Fibroblast of pulmonary artery (primary cell): ENCODE data around the gene PGA5.
"Not testable (repeated sequence)": the region's sequence is repeated elsewhere in the genome, so short reads cannot be mapped to it uniquely, and the experiment has no call there.

ENCODE experiments used
- DNase-seq: peaks from one replicate; pipeline ENCODE4 v3.0.0-alpha.2; 2010; ENCODE audit warnings: low read depth
- H3K4me3 ChIP-seq: replicated peaks from 2 replicates; pipeline ENCODE4 v1.5.1; 2011; ENCODE audit warnings: low read depth, mild to moderate bottlenecking, control low read depth, low read length, moderate library complexity
- TF ChIP-seq, protein P1 (sequence below): IDR thresholded peaks from 2 replicates; pipeline ENCODE4 v1.5.1; 2011; ENCODE audit warnings: mild to moderate bottlenecking, control low read depth, low read length, inconsistent platforms; ENCODE audit errors: missing control alignments

PGA5 gene

DNA sequence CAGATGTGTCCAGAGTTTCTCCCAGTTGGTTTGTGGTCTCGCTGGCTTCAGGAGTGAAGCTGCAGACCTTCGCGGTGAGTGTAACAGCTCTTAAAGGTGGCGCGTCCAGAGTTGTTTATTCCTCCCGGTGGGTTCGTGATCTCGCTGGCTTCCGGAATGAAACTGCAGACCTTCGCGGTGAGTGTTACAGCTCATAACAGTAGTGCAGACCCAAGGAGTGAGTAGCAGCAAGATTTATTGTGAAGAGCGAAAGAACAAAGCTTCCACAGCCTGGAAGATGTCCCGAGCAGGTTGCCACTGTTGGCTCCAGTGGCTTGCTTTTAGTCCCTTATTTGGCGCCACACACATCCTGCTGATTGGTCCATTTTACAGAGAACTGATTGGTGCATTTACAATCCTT, 39.5 kb upstream of the PGA5 start:
- no peak for DNase-seq
- TF ChIP-seq, protein P1, sequence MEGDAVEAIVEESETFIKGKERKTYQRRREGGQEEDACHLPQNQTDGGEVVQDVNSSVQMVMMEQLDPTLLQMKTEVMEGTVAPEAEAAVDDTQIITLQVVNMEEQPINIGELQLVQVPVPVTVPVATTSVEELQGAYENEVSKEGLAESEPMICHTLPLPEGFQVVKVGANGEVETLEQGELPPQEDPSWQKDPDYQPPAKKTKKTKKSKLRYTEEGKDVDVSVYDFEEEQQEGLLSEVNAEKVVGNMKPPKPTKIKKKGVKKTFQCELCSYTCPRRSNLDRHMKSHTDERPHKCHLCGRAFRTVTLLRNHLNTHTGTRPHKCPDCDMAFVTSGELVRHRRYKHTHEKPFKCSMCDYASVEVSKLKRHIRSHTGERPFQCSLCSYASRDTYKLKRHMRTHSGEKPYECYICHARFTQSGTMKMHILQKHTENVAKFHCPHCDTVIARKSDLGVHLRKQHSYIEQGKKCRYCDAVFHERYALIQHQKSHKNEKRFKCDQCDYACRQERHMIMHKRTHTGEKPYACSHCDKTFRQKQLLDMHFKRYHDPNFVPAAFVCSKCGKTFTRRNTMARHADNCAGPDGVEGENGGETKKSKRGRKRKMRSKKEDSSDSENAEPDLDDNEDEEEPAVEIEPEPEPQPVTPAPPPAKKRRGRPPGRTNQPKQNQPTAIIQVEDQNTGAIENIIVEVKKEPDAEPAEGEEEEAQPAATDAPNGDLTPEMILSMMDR, result no peak
- no peak overlapping the region for H3K4me3 ChIP-seq

DNA sequence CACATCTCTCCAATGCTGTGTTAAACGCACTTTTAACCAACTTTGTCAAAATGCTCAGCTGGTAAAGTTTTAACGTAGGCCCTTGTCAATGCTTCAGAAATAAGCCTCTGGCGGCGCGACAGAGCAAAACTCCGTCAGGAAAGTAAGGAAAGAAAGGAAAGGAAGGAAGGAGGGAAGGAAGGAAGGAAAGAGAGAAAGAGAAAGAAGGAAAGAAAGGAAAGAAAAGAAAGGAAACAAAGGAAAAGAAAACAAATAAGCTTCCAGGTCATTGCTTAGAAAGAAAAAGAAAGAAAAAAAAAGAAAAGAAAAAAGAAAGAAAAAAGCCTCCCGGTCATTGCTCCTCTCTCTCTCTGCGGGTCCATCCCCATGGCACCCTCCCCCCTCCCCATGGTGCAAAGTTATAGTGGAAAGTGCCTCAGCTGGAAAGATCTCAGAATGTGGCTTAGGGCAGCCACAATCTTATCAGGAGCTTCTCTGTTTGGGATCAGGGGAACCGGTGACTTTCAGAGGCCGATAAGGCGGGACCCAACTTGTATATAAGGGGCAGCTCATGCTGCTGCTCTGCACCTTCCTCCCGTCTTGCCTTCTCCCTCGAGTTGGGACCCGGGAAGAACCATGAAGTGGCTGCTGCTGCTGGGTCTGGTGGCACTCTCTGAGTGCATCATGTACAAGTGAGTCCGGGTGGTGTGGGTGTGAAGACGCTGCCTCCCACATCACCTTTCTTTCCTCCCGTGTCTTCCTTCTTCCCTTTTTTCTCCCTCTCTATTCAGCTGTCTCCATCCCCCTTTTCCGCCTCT, 37.8 kb upstream of the PGA5 start, which contains the start of gene PGA3:
TSS of gene PGA3 (plus strand) at position 566 of the 797 bp plus-strand sequence. CDS start at position 616, 50 bp downstream.
- not testable (repeated sequence) for DNase-seq, H3K4me3 ChIP-seq

DNA sequence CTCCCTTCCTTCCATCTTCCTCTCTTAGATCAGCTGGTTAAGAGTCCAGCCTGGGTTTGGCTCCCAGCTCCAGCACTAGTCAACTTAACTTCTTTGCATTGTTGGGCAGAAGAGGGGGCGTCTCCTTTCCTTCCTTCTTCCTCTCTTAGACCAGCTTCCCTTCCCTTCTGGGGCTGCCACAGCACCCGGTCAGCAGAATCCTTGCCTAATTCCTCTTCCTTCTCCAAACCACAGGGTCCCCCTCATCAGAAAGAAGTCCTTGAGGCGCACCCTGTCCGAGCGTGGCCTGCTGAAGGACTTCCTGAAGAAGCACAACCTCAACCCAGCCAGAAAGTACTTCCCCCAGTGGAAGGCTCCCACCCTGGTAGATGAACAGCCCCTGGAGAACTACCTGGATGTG, 37.1 kb upstream of the PGA5 start:
- DNase-seq, H3K4me3 ChIP-seq: not testable (repeated sequence)

DNA sequence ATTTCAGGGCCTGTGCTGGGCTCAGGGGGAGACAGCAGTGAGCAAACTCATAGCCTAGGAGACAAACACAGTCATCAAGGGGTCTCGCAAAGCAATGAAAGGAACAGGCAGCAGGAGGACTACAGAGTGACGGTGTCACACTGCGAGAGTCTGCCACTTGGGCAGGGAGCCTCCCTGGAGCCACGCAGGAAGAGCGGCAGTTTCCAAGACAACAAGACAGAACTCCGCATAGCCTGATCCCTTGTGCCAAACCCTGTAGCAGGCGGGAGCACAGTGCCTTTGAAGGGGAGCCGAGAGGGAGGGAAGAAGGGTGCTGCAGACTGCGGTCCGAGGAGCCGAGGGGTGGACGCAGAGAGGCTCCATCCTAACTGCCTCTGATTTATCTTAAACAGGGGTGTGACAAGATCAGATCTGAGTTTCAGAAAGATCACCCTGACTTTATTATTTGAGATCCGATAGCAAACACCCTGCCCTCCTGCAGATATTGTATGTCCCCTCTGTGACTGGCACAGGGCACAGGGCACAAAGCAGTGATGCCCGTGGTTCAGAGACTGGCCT, 36.4 kb upstream of the PGA5 start:
- not testable (repeated sequence) for DNase-seq, H3K4me3 ChIP-seq

DNA sequence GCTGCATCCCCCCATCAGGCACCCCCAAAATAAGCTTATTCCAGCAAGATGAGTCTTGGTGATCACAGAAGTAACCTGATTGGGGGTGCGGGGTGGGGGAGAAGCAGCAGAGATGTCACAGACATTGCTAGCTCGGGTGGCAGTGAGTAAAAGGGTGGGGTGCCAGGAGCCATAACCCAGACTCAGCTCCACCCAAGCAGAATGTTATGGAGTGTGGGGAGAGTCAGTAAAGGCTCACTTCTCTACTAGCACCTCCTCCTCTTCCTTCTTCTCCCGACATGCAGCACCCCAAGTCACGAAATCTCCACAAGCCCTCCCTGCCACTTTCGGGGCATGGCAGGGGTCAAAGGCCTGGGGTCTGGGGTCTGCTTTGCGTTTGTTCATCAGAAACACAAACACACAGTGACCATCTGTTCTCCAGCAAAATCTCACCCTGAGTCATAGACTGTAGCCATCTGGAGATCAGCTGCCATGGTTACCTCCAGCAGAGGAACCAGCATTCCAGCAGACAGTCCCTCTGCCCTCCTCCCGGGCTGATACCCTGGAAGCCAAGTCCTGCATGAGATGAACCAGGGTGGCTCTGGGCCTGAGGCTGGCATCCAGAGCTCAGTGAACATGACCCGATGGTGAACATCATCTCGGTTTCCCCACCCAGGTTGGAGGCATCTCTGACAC, 33.2 kb upstream of the PGA5 start:
- H3K4me3 ChIP-seq, DNase-seq: not testable (repeated sequence)

DNA sequence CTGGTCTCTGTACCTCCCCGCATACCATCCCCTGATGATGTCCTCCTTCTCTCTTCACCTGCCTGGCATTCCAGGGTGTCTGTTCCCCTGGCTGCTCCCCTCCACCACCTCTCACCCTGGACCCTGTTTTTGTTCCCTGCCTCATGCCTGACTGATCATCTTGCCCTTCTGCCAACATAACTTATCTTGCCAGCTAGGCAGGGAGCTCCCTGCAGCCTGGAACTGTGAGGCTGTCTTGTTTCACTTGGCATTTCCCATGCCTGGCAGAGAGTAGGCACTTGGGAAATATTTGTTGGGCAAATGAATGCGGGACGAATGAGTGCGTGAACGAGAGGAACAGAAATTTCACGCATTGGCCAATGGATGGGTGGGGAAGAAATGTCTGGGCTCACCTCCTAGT, 30.3 kb upstream of the PGA5 start:
- H3K4me3 ChIP-seq, DNase-seq: not testable (repeated sequence)

DNA sequence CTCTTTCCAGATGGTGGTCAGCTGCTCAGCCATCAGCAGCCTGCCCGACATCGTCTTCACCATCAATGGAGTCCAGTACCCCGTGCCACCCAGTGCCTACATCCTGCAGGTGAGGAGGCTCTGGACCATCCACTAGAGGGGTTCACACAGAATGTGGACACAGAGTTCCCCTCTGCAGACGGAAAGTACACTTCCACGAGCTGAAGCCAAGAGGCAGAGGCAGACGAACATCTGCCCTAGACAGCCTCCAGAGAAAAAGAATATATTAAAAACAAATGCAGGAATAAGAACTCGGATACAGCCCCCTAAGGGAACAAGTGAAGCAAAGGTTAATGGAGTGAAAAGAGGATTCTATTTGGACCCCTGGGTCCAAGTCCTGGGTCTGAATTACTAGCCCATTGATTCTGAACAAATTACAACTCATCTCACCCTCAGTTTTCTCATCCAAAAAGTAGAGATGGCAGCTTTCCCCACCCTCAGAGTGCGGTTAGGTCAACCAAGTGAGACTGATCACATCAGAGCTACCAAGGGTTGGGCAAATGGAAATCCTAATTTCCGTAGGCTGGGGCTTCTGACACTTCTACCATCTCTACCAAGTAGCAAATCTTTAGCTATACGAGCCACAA, 29.5 kb upstream of the PGA5 start:
- not testable (repeated sequence) for H3K4me3 ChIP-seq, DNase-seq

DNA sequence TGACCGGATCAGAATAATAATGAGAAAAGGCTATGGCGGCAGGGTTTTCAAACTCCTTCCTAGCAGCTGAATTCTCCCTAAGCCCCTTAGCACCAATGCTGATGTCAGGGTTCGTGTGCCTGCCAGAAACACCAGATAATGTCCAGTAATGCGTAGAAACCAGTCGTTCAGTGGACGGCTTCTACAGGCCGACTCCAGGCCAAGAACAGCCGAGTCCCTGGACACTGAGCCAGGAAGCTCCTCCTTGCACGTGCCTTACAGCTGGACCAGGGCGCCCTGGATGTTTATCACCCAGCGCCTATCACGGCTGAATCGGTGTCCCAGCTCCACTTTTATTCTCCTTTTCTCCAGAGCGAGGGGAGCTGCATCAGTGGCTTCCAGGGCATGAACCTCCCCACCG, 28.8 kb upstream of the PGA5 start:
- not testable (repeated sequence) for H3K4me3 ChIP-seq, DNase-seq

DNA sequence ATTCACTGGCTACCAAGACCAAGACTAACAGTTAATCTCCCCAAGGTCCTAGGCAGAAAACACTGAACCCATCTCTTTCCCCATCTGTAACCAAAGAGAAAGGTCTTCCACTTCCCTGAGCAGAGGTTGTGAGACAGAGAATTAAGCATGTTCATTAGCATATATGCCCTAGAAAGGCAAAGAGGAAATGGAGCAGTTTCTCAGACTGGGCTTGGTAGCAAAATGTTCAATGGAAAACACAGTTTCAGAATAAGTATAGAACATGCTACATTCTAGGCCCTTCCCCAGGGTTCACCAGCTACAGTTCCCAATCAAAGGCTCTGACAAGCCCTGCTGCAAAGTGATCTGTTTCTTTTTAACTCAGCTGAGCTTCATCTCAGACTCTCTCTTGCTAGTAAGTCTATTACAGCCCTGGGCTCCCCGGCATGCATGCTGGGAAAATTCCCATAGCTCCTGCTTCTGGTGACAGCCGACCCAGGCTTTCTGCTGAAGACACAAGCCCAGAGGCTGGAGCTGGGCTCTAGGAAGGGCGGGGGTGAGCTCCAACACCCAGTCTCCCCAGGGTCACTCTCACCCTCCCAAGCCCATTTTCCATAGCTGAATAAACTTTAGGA, 27.2 kb upstream of the PGA5 start:
- not testable (repeated sequence) for DNase-seq, H3K4me3 ChIP-seq

DNA sequence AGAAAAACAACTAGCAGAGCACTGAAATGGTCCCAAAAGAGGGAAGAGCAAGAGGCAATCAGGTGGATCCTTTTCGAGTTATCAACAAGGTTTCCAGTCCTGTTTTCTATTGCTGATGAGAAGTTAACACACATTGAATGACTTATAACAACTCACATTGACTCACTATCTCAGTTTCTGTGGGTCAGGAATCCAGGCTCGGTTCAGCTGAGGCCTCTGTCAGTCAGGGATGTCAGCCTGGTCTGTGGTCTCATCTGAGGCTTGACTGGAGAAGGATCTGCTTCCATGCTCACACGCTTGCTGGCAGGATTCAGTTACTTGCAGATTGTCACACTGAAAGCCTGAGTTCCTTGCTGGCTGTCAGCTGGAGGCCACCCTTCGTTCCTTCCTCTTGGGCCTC, 22.7 kb upstream of the PGA5 start:
- H3K4me3 ChIP-seq, DNase-seq: not testable (repeated sequence)

DNA sequence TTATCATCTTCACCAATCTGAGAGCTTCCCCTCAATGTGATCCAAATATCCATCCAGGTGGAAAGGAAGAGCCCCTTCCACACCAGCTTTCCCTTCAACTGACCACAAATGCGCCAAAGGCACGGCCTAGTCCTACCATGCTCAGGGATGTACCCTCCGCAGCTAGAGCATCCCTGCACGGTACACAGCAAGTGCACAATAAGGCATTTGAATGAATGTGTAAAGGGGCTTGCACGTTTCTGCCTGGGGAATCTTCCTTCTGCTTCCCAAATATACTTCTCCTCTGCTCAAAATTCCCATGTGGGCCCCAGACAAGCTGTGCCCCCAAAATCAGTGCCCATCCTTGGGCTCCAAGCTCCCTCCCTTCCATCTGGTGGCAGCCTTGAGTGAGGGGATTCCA, 22.0 kb upstream of the PGA5 start:
- not testable (repeated sequence) for H3K4me3 ChIP-seq, DNase-seq

DNA sequence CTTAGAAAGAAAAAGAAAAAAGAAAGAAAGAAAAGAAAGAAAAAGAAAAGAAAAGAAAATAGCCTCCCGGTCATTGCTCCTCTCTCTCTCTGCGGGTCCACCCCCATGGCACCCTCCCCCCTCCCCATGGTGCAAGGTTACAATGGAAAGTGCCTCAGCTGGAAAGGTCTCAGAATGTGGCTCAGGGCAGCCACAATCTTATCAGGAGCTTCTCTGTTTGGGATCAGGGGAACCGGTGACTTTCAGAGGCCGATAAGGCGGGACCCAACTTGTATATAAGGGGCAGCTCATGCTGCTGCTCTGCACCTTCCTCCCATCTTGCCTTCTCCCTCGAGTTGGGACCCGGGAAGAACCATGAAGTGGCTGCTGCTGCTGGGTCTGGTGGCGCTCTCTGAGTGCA, 18.9 kb upstream of the PGA5 start, which contains the start of gene PGA4:
TSS of gene PGA4 (plus strand) at position 301 of the 400 bp plus-strand sequence. CDS start at position 355, 54 bp downstream.
- DNase-seq, H3K4me3 ChIP-seq: not testable (repeated sequence)

DNA sequence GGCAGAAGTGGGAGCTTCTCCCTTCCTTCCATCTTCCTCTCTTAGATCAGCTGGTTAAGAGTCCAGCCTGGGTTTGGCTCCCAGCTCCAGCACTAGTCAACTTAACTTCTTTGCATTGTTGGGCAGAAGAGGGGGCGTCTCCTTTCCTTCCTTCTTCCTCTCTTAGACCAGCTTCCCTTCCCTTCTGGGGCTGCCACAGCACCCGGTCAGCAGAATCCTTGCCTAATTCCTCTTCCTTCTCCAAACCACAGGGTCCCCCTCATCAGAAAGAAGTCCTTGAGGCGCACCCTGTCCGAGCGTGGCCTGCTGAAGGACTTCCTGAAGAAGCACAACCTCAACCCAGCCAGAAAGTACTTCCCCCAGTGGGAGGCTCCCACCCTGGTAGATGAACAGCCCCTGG, 18.3 kb upstream of the PGA5 start:
- not testable (repeated sequence) for DNase-seq

DNA sequence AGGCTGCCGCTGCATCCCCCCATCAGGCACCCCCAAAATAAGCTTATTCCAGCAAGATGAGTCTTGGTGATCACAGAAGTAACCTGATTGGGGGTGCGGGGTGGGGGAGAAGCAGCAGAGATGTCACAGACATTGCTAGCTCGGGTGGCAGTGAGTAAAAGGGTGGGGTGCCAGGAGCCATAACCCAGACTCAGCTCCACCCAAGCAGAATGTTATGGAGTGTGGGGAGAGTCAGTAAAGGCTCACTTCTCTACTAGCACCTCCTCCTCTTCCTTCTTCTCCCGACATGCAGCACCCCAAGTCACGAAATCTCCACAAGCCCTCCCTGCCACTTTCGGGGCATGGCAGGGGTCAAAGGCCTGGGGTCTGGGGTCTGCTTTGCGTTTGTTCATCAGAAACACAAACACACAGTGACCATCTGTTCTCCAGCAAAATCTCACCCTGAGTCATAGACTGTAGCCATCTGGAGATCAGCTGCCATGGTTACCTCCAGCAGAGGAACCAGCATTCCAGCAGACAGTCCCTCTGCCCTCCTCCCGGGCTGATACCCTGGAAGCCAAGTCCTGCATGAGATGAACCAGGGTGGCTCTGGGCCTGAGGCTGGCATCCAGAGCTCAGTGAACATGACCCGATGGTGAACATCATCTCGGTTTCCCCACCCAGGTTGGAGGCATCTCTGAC, 14.4 kb upstream of the PGA5 start:
- not testable (repeated sequence) for H3K4me3 ChIP-seq, DNase-seq

More for the DNA sequence above, 18.3 kb upstream of the PGA5 start:
- not testable (repeated sequence) for H3K4me3 ChIP-seq

DNA sequence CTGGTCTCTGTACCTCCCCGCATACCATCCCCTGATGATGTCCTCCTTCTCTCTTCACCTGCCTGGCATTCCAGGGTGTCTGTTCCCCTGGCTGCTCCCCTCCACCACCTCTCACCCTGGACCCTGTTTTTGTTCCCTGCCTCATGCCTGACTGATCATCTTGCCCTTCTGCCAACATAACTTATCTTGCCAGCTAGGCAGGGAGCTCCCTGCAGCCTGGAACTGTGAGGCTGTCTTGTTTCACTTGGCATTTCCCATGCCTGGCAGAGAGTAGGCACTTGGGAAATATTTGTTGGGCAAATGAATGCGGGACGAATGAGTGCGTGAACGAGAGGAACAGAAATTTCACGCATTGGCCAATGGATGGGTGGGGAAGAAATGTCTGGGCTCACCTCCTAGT, 11.5 kb upstream of the PGA5 start:
- DNase-seq, H3K4me3 ChIP-seq: not testable (repeated sequence)

DNA sequence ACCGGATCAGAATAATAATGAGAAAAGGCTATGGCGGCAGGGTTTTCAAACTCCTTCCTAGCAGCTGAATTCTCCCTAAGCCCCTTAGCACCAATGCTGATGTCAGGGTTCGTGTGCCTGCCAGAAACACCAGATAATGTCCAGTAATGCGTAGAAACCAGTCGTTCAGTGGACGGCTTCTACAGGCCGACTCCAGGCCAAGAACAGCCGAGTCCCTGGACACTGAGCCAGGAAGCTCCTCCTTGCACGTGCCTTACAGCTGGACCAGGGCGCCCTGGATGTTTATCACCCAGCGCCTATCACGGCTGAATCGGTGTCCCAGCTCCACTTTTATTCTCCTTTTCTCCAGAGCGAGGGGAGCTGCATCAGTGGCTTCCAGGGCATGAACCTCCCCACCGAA, 9.9 kb upstream of the PGA5 start:
- not testable (repeated sequence) for H3K4me3 ChIP-seq, DNase-seq

DNA sequence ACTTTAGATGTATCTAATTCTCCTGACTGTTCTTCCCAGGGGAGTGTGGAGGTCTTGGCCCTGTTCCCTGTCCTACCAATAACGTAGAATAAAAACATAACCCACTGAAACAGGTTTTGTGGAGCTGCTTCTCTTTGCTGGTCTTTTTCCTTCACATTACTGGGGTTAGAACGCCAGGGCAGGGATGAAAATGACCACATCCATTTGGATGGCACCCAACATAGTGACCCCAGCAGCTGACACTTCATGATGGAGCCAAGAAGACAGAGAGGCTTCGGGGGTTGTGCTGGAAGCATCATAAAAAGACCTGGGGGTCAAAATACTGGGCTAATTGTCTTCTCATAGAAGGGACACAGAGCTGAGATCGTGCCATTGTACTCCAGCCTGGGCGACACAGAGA, 9.4 kb upstream of the PGA5 start:
- H3K4me3 ChIP-seq, DNase-seq: not testable (repeated sequence)
